Natural killer cell treated with Interleukin-12 subunit alpha and Interleukin-12 subunit beta and Interleukin-15 and Interleukin-18, amount 100 ng/mL, for 72 hours (primary cell): ENCODE data around the gene TCF19. TPM values are rescaled to one million over a fixed set of nuclear protein-coding genes. Genes with fewer than 3 reads are reported as not detected.

Source experiments
- ATAC-seq, 2 donors: fragments of 150-1000 bp; cut with Tn5 transposase in 1 of 2; sonication (Bioruptor Pico), chemical (Tn5 transposase) in 1 of 2; 2 replicates each; pipeline ENCODE4 v1.10.0; 2021
- DNase-seq: peaks from one replicate; pipeline ENCODE4 v3.0.0; 2022; ENCODE audit warnings: low spot score
- H3K27ac Mint-ChIP-seq, 2 donors: 1 replicate in 1 of 2; 2 replicates in 1 of 2; pipeline ENCODE4 v1.8.0; 2022; ENCODE audit warnings: mixed read lengths in 2 of 2, mild to moderate bottlenecking in 1 of 2, moderate library complexity in 1 of 2
- H3K27me3 Mint-ChIP-seq, 2 donors: 1 replicate in 1 of 2; 2 replicates in 1 of 2; pipeline ENCODE4 v1.8.0; 2022; ENCODE audit warnings: mixed read lengths in 2 of 2
- H3K36me3 Mint-ChIP-seq: one replicate; pipeline ENCODE4 v1.8.0; 2022; ENCODE audit warnings: mixed read lengths
- H3K4me1 Mint-ChIP-seq, 2 donors: 1 replicate in 1 of 2; 2 replicates in 1 of 2; pipeline ENCODE4 v1.8.0; 2022; ENCODE audit warnings: low read depth in 2 of 2, mixed read lengths in 2 of 2, mild to moderate bottlenecking in 1 of 2
- H3K4me3 Mint-ChIP-seq: one replicate; pipeline ENCODE4 v1.8.0; 2022; ENCODE audit warnings: mixed read lengths
- H3K9me3 Mint-ChIP-seq: 2 replicates; pipeline ENCODE4 v1.8.0; 2022; ENCODE audit warnings: mixed read lengths
- total RNA-seq, 2 donors: library from RNA; stranded (reverse); gene quantifications; one replicate each; pipeline ENCODE4 v1.2.3, GENCODE V29; 2022

TCF19 gene
- total RNA-seq, 2 donors from 2014 or later: 59.0 to 96.5 TPM

DNA sequence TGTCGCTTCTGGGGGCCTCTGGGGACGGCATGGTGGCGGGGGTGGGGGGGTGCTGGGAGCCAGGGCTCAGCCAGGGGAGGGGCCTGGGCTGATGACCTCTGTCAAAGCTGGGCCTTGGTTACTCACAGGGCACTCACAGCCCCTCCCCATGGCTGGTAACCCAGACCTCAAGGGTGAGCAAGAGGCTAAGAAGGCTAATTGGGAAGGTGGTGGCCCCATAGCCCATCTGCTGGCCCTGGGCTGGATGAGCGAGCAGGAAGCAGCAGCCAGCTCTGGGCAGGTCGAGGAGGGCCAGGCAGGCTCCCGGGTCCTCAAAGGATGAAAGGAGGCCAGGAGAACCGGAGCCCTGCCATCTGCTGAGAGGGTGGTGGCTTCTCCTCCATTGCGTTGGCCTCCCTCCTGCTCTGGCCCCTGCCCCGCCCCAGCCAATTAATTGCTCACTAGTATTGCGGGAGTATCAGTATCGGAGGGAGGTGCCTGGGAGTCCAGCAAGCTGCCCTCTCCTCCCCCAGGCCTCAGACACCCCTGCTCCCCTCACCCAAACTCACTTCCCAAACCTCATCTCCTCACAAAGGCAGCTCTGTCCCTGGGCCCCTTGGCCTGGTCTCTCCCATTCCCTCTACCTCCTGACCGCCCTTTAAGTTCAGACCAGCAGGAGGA is 37.1 kb upstream of the TCF19 start:
- Mint-ChIP-seq H3K36me3 (no peaks in the 10 kb centered on the region), H3K4me3 (no peak overlapping the region), H3K27ac (no peak overlapping the region), H3K9me3 (no peaks in the 10 kb centered on the region), H3K4me1 (no peaks in the 10 kb centered on the region), H3K27me3 (peaks cover 7 to 9% of the 10 kb centered on the region in 2 donors)
- DNase-seq (no peak), ATAC-seq (no peak)

DNA sequence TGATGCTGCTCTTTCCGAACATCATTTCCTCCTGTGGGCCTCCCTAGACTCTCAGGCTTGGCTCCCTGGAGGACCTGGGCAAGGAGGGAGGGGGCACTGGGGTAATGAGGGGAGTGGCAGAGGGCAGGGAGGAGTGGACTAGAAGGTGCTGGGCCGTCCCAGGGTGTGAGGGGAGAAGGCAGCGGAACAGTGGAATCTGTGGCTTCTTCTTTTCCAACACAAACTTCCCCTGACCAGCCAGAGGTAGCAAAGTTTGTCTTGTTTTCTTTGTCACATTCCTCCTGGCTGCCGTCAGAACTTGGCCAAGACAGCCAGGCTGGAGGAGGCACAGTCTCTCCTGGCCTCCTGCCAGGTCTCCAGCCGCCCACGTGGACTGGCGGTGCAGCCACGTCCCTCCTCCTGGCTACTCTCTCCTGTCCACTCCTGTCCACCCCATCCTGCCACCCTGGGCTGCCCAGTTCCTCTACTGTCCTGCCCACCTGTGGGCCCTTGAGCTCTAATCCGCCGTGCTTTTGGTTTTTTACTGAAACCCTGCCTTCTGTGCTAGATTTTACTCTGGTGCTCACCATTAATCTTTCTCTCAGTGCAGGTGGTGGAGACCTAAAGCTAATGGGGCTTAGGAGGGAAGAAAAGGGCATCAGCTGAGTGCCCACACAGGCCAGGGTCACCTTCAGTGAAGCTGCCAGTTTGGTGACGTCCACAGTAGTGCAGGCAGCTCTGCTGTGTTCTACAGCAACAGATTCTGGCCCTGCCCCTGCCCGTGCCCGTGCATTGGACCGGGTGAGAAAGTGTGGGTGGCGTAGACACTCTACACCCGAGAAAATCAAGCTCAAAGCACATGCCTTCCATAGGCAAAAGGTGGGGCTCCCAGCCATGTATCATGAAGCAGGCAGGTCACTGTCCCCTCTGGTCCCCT is 35.3 kb upstream of the TCF19 start:
- H3K27me3 Mint-ChIP-seq: peaks cover 9 to 11% of the 10 kb centered on the region in 2 donors
- no peaks in the 10 kb centered on the region for H3K9me3 Mint-ChIP-seq

GRCh38 chr6:31125162-31125561 is 33.2 kb upstream of the TCF19 start:
- H3K27me3 Mint-ChIP-seq: peaks cover 7 to 15% of the 10 kb centered on the region in 2 donors
- DNase-seq (no peak), ATAC-seq (no peak)
- peaks cover 4% of the 10 kb centered on the region in 2 donors for H3K4me1 Mint-ChIP-seq
- H3K36me3 Mint-ChIP-seq: no peaks in the 10 kb centered on the region
- no peak overlapping the region for H3K27ac Mint-ChIP-seq
- no peaks in the 10 kb centered on the region for H3K9me3 Mint-ChIP-seq
- H3K4me3 Mint-ChIP-seq: no peak overlapping the region

More for the DNA sequence above, 35.3 kb upstream of the TCF19 start:
- Mint-ChIP-seq H3K36me3 (no peaks in the 10 kb centered on the region), H3K4me1 (peaks cover 3 to 4% of the 10 kb centered on the region in 2 donors), H3K4me3 (no peak overlapping the region), H3K27ac (no peak overlapping the region)
- DNase-seq: no peak
- ATAC-seq: no peak

GRCh38 chr6:31125586-31126363 is 32.6 kb upstream of the TCF19 start:
- Mint-ChIP-seq H3K4me1 (peaks cover 4% of the 10 kb centered on the region in 2 donors), H3K4me3 (no peak overlapping the region), H3K9me3 (no peaks in the 10 kb centered on the region), H3K36me3 (no peaks in the 10 kb centered on the region), H3K27me3 (peaks cover 7 to 15% of the 10 kb centered on the region in 2 donors), H3K27ac (no peak overlapping the region)
- DNase-seq (no peak), ATAC-seq (no peak)

GRCh38 chr6:31126396-31127175 is 31.8 kb upstream of the TCF19 start:
- Mint-ChIP-seq H3K27me3 (peaks cover 7 to 15% of the 10 kb centered on the region in 2 donors), H3K9me3 (no peaks in the 10 kb centered on the region), H3K36me3 (no peaks in the 10 kb centered on the region), H3K4me1 (peaks cover 4% of the 10 kb centered on the region in 2 donors), H3K4me3 (no peak overlapping the region), H3K27ac (no peak overlapping the region)
- ATAC-seq (no peak), DNase-seq (no peak)

- no peak for DNase-seq
- ATAC-seq: peak in 1 of 2 donors; percentile 63
- Mint-ChIP-seq H3K27me3 (peaks cover 7 to 15% of the 10 kb centered on the region in 2 donors), H3K4me3 (no peak overlapping the region), H3K4me1 (peaks cover 4% of the 10 kb centered on the region in 2 donors), H3K36me3 (no peaks in the 10 kb centered on the region), H3K27ac (no peak overlapping the region), H3K9me3 (no peaks in the 10 kb centered on the region)
These were observed 30.2 kb upstream of the TCF19 start for GRCh38 chr6:31128093-31128676.

GRCh38 chr6:31129130-31129529 is 29.3 kb upstream of the TCF19 start:
- peaks cover 7 to 15% of the 10 kb centered on the region in 2 donors for H3K27me3 Mint-ChIP-seq
- ATAC-seq: no peak
- H3K4me1 Mint-ChIP-seq: peaks cover 4% of the 10 kb centered on the region in 2 donors
- H3K27ac Mint-ChIP-seq: no peak overlapping the region
- no peak for DNase-seq
- no peaks in the 10 kb centered on the region for H3K9me3 Mint-ChIP-seq
- no peak overlapping the region for H3K4me3 Mint-ChIP-seq
- no peaks in the 10 kb centered on the region for H3K36me3 Mint-ChIP-seq

- ATAC-seq (no peak), DNase-seq (no peak)
- Mint-ChIP-seq H3K36me3 (no peaks in the 10 kb centered on the region), H3K4me3 (no peak overlapping the region), H3K4me1 (peaks cover 4% of the 10 kb centered on the region in 2 donors), H3K9me3 (no peaks in the 10 kb centered on the region), H3K27ac (no peak overlapping the region), H3K27me3 (peaks cover 7 to 15% of the 10 kb centered on the region in 2 donors)
These were observed 27.6 kb upstream of the TCF19 start for GRCh38 chr6:31130751-31131150.

GRCh38 chr6:31131595-31131994 is 26.8 kb upstream of the TCF19 start:
- Mint-ChIP-seq H3K27ac (no peak overlapping the region), H3K36me3 (no peaks in the 10 kb centered on the region), H3K27me3 (peaks cover 7 to 15% of the 10 kb centered on the region in 2 donors), H3K9me3 (no peaks in the 10 kb centered on the region), H3K4me3 (no peak overlapping the region), H3K4me1 (peaks cover 4% of the 10 kb centered on the region in 2 donors)
- DNase-seq (no peak), ATAC-seq (no peak)

DNA sequence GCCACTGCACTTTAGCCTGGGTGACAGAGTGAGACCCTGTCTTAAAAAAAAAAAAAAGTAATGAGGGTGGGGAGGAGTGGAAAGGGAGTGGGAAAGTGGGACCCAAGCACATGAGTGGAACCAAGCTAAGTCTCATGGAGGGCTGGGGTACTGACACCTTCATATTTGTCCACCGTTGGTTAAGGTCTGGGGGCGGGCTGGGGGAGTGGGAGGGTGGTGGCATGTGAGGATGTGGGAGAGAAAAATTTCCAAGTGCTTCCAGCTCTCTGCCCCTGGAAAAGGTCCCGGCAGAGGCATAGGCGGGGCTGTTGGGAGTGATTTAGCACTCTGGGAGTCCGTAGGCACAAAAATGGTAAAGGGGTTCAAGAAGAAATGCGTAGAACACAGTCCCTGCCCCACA is 25.6 kb upstream of the TCF19 start:
- H3K4me3 Mint-ChIP-seq: no peak overlapping the region
- H3K27ac Mint-ChIP-seq: no peak overlapping the region
- H3K27me3 Mint-ChIP-seq: peaks cover 5 to 15% of the 10 kb centered on the region in 2 donors
- H3K9me3 Mint-ChIP-seq: no peaks in the 10 kb centered on the region
- H3K36me3 Mint-ChIP-seq: no peaks in the 10 kb centered on the region
- ATAC-seq (no peak), DNase-seq (no peak)
- H3K4me1 Mint-ChIP-seq: peaks cover 7 to 9% of the 10 kb centered on the region in 2 donors

DNA sequence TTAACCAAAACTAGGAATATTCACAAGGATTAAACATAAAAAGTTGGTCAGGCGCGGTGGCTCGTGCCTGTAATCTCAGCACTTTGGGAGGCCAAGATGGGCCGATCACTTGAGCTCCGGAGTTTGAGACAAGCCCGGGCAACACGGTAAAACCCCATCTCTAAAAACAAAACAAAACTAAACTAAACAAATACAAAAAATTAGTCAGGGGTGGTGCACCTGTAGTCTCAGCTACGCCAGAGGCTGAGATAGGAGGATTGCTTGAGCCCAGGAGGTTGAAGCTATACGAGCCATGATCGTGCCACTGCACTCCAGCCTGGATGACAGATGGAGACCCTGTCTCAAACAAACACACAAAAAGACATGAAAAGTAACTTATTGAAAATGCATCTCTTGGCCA is 22.7 kb upstream of the TCF19 start:
- H3K4me1 Mint-ChIP-seq: peaks cover 5 to 6% of the 10 kb centered on the region in 2 donors
- H3K9me3 Mint-ChIP-seq: no peaks in the 10 kb centered on the region
- no peak overlapping the region for H3K27ac Mint-ChIP-seq
- DNase-seq: no peak
- no peak overlapping the region for H3K4me3 Mint-ChIP-seq
- no peak for ATAC-seq
- no peaks in the 10 kb centered on the region for H3K36me3 Mint-ChIP-seq
- H3K27me3 Mint-ChIP-seq: peaks cover 0 to 4% of the 10 kb centered on the region in 2 donors

GRCh38 chr6:31138982-31139381 is 19.4 kb upstream of the TCF19 start, which contains the start of gene PSORS1C2:
TSS of gene PSORS1C2 (minus strand) at chr6:31139066. CDS start at chr6:31139026, 40 bp downstream.
- Mint-ChIP-seq H3K4me1 (peaks cover 5 to 6% of the 10 kb centered on the region in 2 donors), H3K27me3 (peaks cover 0 to 4% of the 10 kb centered on the region in 2 donors), H3K9me3 (no peaks in the 10 kb centered on the region), H3K36me3 (no peaks in the 10 kb centered on the region), H3K4me3 (no peak within 1 kb of the TSS), H3K27ac (peak within 1 kb of the TSS; percentile 21 to 78)
- ATAC-seq (no peak), DNase-seq (no peak)
